Upper lobe of left lung (tissue), 6 donors: ENCODE data around the gene FLT1. TPM values are rescaled to one million over a fixed set of nuclear protein-coding genes. Genes with fewer than 3 reads are reported as not detected.

Experiments used
- ATAC-seq, 2 donors: fragments of 200-7000 bp; cut with Tn5 transposase; one replicate each; pipeline ENCODE4 v1.9.1; 2022; ENCODE audit warnings: mild to moderate bottlenecking in 2 of 2, moderate library complexity in 2 of 2; ENCODE audit not compliant: low FRiP score in 2 of 2
- DNase-seq, 2 donors: peaks; one replicate each; pipeline ENCODE4 v3.0.0-alpha.2; 2019 to 2020
- H3K27ac ChIP-seq, 4 donors: fragments of 200-600 bp; sonication (generic); one replicate each; pipeline ENCODE4 v1.5.1; 2016 to 2019
- H3K27me3 ChIP-seq, 4 donors: fragments of 200-600 bp; sonication (generic); one replicate each; pipeline ENCODE4 v1.5.1; 2017 to 2019
- H3K36me3 ChIP-seq, 4 donors: fragments of 200-600 bp; sonication (generic); one replicate each; pipeline ENCODE4 v1.5.1; 2016 to 2019
- H3K4me1 ChIP-seq, 4 donors: fragments of 200-600 bp; sonication (generic); one replicate each; pipeline ENCODE4 v1.5.1; 2018 to 2019
- H3K4me3 ChIP-seq, 4 donors: fragments of 200-600 bp; sonication (generic); one replicate each; pipeline ENCODE4 v1.5.1; 2017 to 2019; ENCODE audit warnings: mild to moderate bottlenecking in 2 of 4, moderate library complexity in 1 of 4
- H3K9me3 ChIP-seq, 4 donors: fragments of 200-600 bp; sonication (generic); one replicate each; pipeline ENCODE4 v1.5.1; 2018 to 2019
- CTCF ChIP-seq, 6 experiments: fragments of 450-650 bp in 4 of 6; fragments of 200-600 bp in 2 of 6; sonication (generic) in 2 of 6; IDR thresholded peaks; one replicate each; pipeline ENCODE4 v1.5.1; 2016 to 2019; ENCODE audit warnings: antibody characterized with exemption in 6 of 6
- EP300 ChIP-seq, 4 donors: sonication (generic); formaldehyde crosslinking; IDR thresholded peaks; one replicate each; pipeline ENCODE4 v1.5.1; 2017; ENCODE audit warnings: antibody characterized with exemption in 4 of 4, control low read depth in 2 of 4
- POLR2A ChIP-seq, 4 donors: fragments of 450-650 bp; IDR thresholded peaks; one replicate each; pipeline ENCODE4 v1.5.1; 2016 to 2017; ENCODE audit warnings: antibody characterized with exemption in 4 of 4, mild to moderate bottlenecking in 2 of 4
- POLR2AphosphoS5 ChIP-seq, 2 donors: sonication (generic); formaldehyde crosslinking; IDR thresholded peaks; one replicate each; pipeline ENCODE4 v1.5.1; 2017; ENCODE audit warnings: antibody characterized with exemption in 2 of 2
- WGBS, 2 donors: methylation state at CpG; one replicate each; pipeline ENCODE4 v1.1.5; 2017 to 2018; 5-methylcytosine and 5-hydroxymethylcytosine counted together
- total RNA-seq, 6 donors: library from RNA; depleted of rRNA in 4 of 6; stranded (reverse); fragments of >200 nt in 4 of 6; gene quantifications; one replicate each; pipeline versions ENCODE4 v1.1.0 to v1.2.1, GENCODE V29; 2016 to 2021
- donor health status: DM: no; HTN: no; CAD: no; lungs with moderate emphysema.
- donor health status: DM: no; HTN: yes; CAD: no; lungs with severe emphysema.

The FLT1 gene
- total RNA-seq, 6 donors from 2014 or later = 20.9 to 47.9 (median 25.5) TPM

GRCh38 chr13:28286263-28286662, 208.7 kb downstream of the FLT1 start:
- TF ChIP-seq CTCF (IDR thresholded peaks at IDR 0.05) (no peak), POLR2AphosphoS5 (IDR thresholded peaks at IDR 0.05) (no peak), EP300 (IDR thresholded peaks at IDR 0.05) (no peak), POLR2A (IDR thresholded peaks at IDR 0.05) (no peak)
- Histone ChIP-seq H3K4me1 (no peaks in the 10 kb centered on the region), H3K9me3 (no peaks in the 10 kb centered on the region), H3K27ac (no peak overlapping the region), H3K4me3 (no peak overlapping the region), H3K27me3 (no peaks in the 10 kb centered on the region), H3K36me3 (peaks cover 0 to 70% (median 25%) of the 10 kb centered on the region in 4 donors)
- DNase-seq (no peak), ATAC-seq (no peak)
- 94 to 96% methylated on average over 1 of the region's 1 CpG for WGBS, 2 donors

GRCh38 chr13:28283600-28283999, 211.3 kb downstream of the FLT1 start:
- Histone ChIP-seq H3K4me1 (no peaks in the 10 kb centered on the region), H3K27ac (no peak overlapping the region), H3K9me3 (no peaks in the 10 kb centered on the region), H3K36me3 (peaks cover 0 to 71% (median 26%) of the 10 kb centered on the region in 4 donors), H3K4me3 (no peak overlapping the region), H3K27me3 (no peaks in the 10 kb centered on the region)
- no peak for DNase-seq
- no peak for ATAC-seq
- TF ChIP-seq CTCF (IDR thresholded peaks at IDR 0.05) (no peak), POLR2A (IDR thresholded peaks at IDR 0.05) (no peak), POLR2AphosphoS5 (IDR thresholded peaks at IDR 0.05) (no peak), EP300 (IDR thresholded peaks at IDR 0.05) (no peak)
- WGBS, 2 donors = 96 to 97% methylated on average over 3 of the region's 3 CpGs

- no peak for ATAC-seq
- H3K9me3 ChIP-seq = no peaks in the 10 kb centered on the region
- 73 to 75% methylated on average over 5 of the region's 5 CpGs for WGBS, 2 donors
- H3K4me3 ChIP-seq = no peak overlapping the region
- H3K36me3 ChIP-seq = peaks cover 0 to 71% (median 21%) of the 10 kb centered on the region in 4 donors
- H3K27me3 ChIP-seq = no peaks in the 10 kb centered on the region
- DNase-seq = no peak
- TF ChIP-seq POLR2A (IDR thresholded peaks at IDR 0.05) (no peak), CTCF (IDR thresholded peaks at IDR 0.05) (no peak)
- H3K4me1 ChIP-seq = no peaks in the 10 kb centered on the region
- no peak overlapping the region for H3K27ac ChIP-seq
Measured at GRCh38 chr13:28282451-28282850, 212.5 kb downstream of the FLT1 start.

GRCh38 chr13:28273919-28274318, 221.0 kb downstream of the FLT1 start:
- Histone ChIP-seq H3K27ac (no peak overlapping the region), H3K4me1 (no peaks in the 10 kb centered on the region), H3K27me3 (no peaks in the 10 kb centered on the region), H3K36me3 (peaks cover 9 to 71% (median 16%) of the 10 kb centered on the region in 4 donors), H3K4me3 (no peak overlapping the region), H3K9me3 (no peaks in the 10 kb centered on the region)
- TF ChIP-seq EP300 (IDR thresholded peaks at IDR 0.05) = no peak
- no peak for TF ChIP-seq POLR2AphosphoS5 (IDR thresholded peaks at IDR 0.05)
- TF ChIP-seq CTCF (IDR thresholded peaks at IDR 0.05) = no peak
- no peak for TF ChIP-seq POLR2A (IDR thresholded peaks at IDR 0.05)
- no peak for ATAC-seq
- DNase-seq = no peak
- WGBS, 2 donors = 77 to 79% methylated on average over 3 of the region's 3 CpGs

- no peak for ATAC-seq
- Histone ChIP-seq H3K27me3 (no peaks in the 10 kb centered on the region), H3K36me3 (peaks cover 12 to 64% (median 17%) of the 10 kb centered on the region in 4 donors), H3K4me1 (no peaks in the 10 kb centered on the region), H3K27ac (no peak overlapping the region), H3K4me3 (no peak overlapping the region), H3K9me3 (no peaks in the 10 kb centered on the region)
- no peak for TF ChIP-seq POLR2A (IDR thresholded peaks at IDR 0.05)
- no peak for TF ChIP-seq CTCF (IDR thresholded peaks at IDR 0.05)
- no peak for TF ChIP-seq POLR2AphosphoS5 (IDR thresholded peaks at IDR 0.05)
- TF ChIP-seq EP300 (IDR thresholded peaks at IDR 0.05) = no peak
- 90 to 93% methylated on average over 2 of the region's 2 CpGs for WGBS, 2 donors
- no peak for DNase-seq
Measured at GRCh38 chr13:28271056-28271840, 223.7 kb downstream of the FLT1 start.
